Activated naive CD4-positive, alpha-beta T cell treated with anti-CD3 and anti-CD28 coated beads, Interleukin-2, amount 50 U/mL, for 16 hours (primary cell): Measurements from ENCODE around the gene SRGAP2B.
"Not testable (repeated sequence)": the region's sequence is repeated elsewhere in the genome, so short reads cannot be mapped to it uniquely, and the experiment has no call there.

Experiments used
- DNase-seq: peaks from one replicate; pipeline ENCODE4 v3.0.0-alpha.2; 2020

Gene SRGAP2B

GRCh38 chr1:144992915-144993314 is 102.2 kb downstream of the SRGAP2B start:
- not testable (repeated sequence) for DNase-seq

GRCh38 chr1:144990611-144991010 is 104.5 kb downstream of the SRGAP2B start:
- not testable (repeated sequence) for DNase-seq

GRCh38 chr1:144987131-144987530 is 108.0 kb downstream of the SRGAP2B start:
- not testable (repeated sequence) for DNase-seq

- not testable (repeated sequence) for DNase-seq
Observed at GRCh38 chr1:144986171-144986860, 108.8 kb downstream of the SRGAP2B start.

GRCh38 chr1:144985550-144986170 is 109.5 kb downstream of the SRGAP2B start:
- DNase-seq, result not testable (repeated sequence)

GRCh38 chr1:144982802-144983525 is 112.2 kb downstream of the SRGAP2B start:
- not testable (repeated sequence) for DNase-seq

- DNase-seq, result not testable (repeated sequence)
Observed at GRCh38 chr1:144981157-144981556, 114.0 kb downstream of the SRGAP2B start.

GRCh38 chr1:144979960-144980595 is 115.0 kb downstream of the SRGAP2B start:
- DNase-seq, result not testable (repeated sequence)

GRCh38 chr1:144977856-144978255 is 117.3 kb downstream of the SRGAP2B start:
- not testable (repeated sequence) for DNase-seq

- not testable (repeated sequence) for DNase-seq
Observed at GRCh38 chr1:144971936-144972335, 123.2 kb downstream of the SRGAP2B start.

- DNase-seq, result not testable (repeated sequence)
Observed at GRCh38 chr1:144966488-144966887, 128.6 kb downstream of the SRGAP2B start.

GRCh38 chr1:144964765-144965164 is 130.4 kb downstream of the SRGAP2B start:
- not testable (repeated sequence) for DNase-seq

- not testable (repeated sequence) for DNase-seq
Observed at GRCh38 chr1:144964186-144964585, 130.9 kb downstream of the SRGAP2B start.

- not testable (repeated sequence) for DNase-seq
Observed at GRCh38 chr1:144963571-144963970, 131.6 kb downstream of the SRGAP2B start.

GRCh38 chr1:144961604-144962583 is 133.2 kb downstream of the SRGAP2B start:
- DNase-seq, result not testable (repeated sequence)

GRCh38 chr1:144960929-144961488 is 134.1 kb downstream of the SRGAP2B start:
- not testable (repeated sequence) for DNase-seq

- DNase-seq, result not testable (repeated sequence)
Observed at GRCh38 chr1:144948390-144948789, 146.7 kb downstream of the SRGAP2B start.

GRCh38 chr1:144947495-144947894 is 147.6 kb downstream of the SRGAP2B start:
- not testable (repeated sequence) for DNase-seq

GRCh38 chr1:144946525-144947480 is 148.3 kb downstream of the SRGAP2B start:
- DNase-seq, result not testable (repeated sequence)

- not testable (repeated sequence) for DNase-seq
Observed at GRCh38 chr1:144941710-144942109, 153.4 kb downstream of the SRGAP2B start.
